ENCODE results near the gene VEGFA.

GRCh38 chr6:43767553-43768505 is 2.2 kb upstream of the VEGFA start:
- TF ChIP-seq POLR2AphosphoS5 (IDR thresholded peaks at IDR 0.05; ENCODE audit: low read depth, low read length) (no peak), REST (IDR thresholded peaks at IDR 0.05; ENCODE audit: insufficient read depth in 1 of 2, low read depth in 2 of 2, low read length in 2 of 2) (no peak), SIN3A (IDR thresholded peaks at IDR 0.05; ENCODE audit: borderline replicate concordance, insufficient read depth, low read length) (no peak), TAF1 (IDR thresholded peaks at IDR 0.05; ENCODE audit: borderline replicate concordance, insufficient read depth, low read length) (no peak), FOXP2 (optimal IDR thresholded peaks at IDR 0.05; ENCODE audit: borderline replicate concordance, extremely low read depth, extremely low read length, insufficient read depth) (no peak)

Measured in PFSK-1 (cell line).